GM21423 (cell line): ENCODE measurements around the gene B4GALT2.
A peak's percentile ranks its signal among the peaks of the same experiment; 100 is the strongest.

Experiments
- ATAC-seq: cut with Tn5 transposase; IDR thresholded peaks from one replicate; pipeline ENCODE4 v1.9.1; 2021; ENCODE audit warnings: mild to moderate bottlenecking, moderate library complexity; ENCODE audit not compliant: unreplicated experiment

Gene B4GALT2

GRCh38 chr1:43983253-43983899 is 4.4 kb downstream of the B4GALT2 start:
- ATAC-seq = no peak

- no peak for ATAC-seq
Observed at GRCh38 chr1:43984855-43985254, 5.8 kb downstream of the B4GALT2 start.

- no peak for ATAC-seq
Observed at GRCh38 chr1:43985984-43986595, 7.1 kb downstream of the B4GALT2 start.

- ATAC-seq = no peak
Observed at GRCh38 chr1:43986712-43987111, 7.7 kb downstream of the B4GALT2 start.

- no peak for ATAC-seq
Observed at GRCh38 chr1:43987159-43987902, 8.3 kb downstream of the B4GALT2 start.

GRCh38 chr1:43990271-43991199 is 11.5 kb downstream of the B4GALT2 start:
- ATAC-seq = no peak

GRCh38 chr1:43991200-43991475 is 12.1 kb downstream of the B4GALT2 start:
- no peak for ATAC-seq

GRCh38 chr1:43991476-43992231 is 12.6 kb downstream of the B4GALT2 start, which contains the start of gene CCDC24:
CCDC24 (plus strand) TSS chr1:43991599; CDS start chr1:43991879, 280 bp downstream.
- peak; percentile 73 for ATAC-seq

GRCh38 chr1:43992232-43992995 is 13.4 kb downstream of the B4GALT2 start:
- no peak for ATAC-seq

GRCh38 chr1:43993206-43993914 is 14.3 kb downstream of the B4GALT2 start:
- no peak for ATAC-seq

GRCh38 chr1:43994071-43994470 is 15.1 kb downstream of the B4GALT2 start:
- no peak for ATAC-seq

GRCh38 chr1:43994794-43995790 is 16.1 kb downstream of the B4GALT2 start:
- ATAC-seq = no peak

GRCh38 chr1:43995984-43996732 is 17.1 kb downstream of the B4GALT2 start:
- ATAC-seq = no peak

GRCh38 chr1:43996733-43997115 is 17.7 kb downstream of the B4GALT2 start:
- no peak for ATAC-seq

- no peak for ATAC-seq
Observed at GRCh38 chr1:43997295-43997999, 18.4 kb downstream of the B4GALT2 start.

GRCh38 chr1:43998000-43998378 is 19.0 kb downstream of the B4GALT2 start:
- no peak for ATAC-seq

- ATAC-seq = no peak
Observed at GRCh38 chr1:43999455-43999854, 20.4 kb downstream of the B4GALT2 start.
